Left lung (tissue), 10 donors: ENCODE measurements around the gene LSM6. TPM values are rescaled to one million over a fixed set of nuclear protein-coding genes. Genes with fewer than 3 reads are reported as not detected.

Experiments
- ATAC-seq: fragments of 200-7000 bp; cut with Tn5 transposase; one replicate; pipeline ENCODE4 v1.9.1; 2020; ENCODE audit warnings: moderate library complexity
- DNase-seq, 4 donors: peaks; one replicate each; pipeline ENCODE4 v3.0.0-alpha.2; 2013 to 2020
- H3K27ac ChIP-seq, 2 donors: fragments of 200-600 bp; sonication (generic) in 1 of 2; one replicate each; pipeline versions ENCODE4 v1.5.0 to v1.8.0; 2020 to 2021
- H3K27me3 ChIP-seq, 2 donors: fragments of 200-600 bp; sonication (generic) in 1 of 2; one replicate each; pipeline versions ENCODE4 v1.5.0 to v1.8.0; 2020 to 2021
- H3K36me3 ChIP-seq, 2 donors: fragments of 200-600 bp; sonication (generic) in 1 of 2; one replicate each; pipeline versions ENCODE4 v1.5.0 to v1.8.0; 2020 to 2021
- H3K4me1 ChIP-seq, 2 donors: fragments of 200-600 bp; one replicate each; pipeline ENCODE4 v1.8.0; 2021
- H3K4me3 ChIP-seq, 2 donors: fragments of 200-600 bp; sonication (generic) in 1 of 2; one replicate each; pipeline versions ENCODE4 v1.5.0 to v1.8.0; 2020 to 2021; ENCODE audit warnings: mild to moderate bottlenecking in 1 of 2
- H3K9me3 ChIP-seq, 2 donors: fragments of 200-600 bp; sonication (generic) in 1 of 2; one replicate each; pipeline versions ENCODE4 v1.5.0 to v1.8.0; 2020 to 2021
- intact Hi-C, 2 donors: fragments of 100-400 bp; cut with DNase I; formaldehyde crosslinking; loops; one replicate each; pipeline versions ENCODE4 v1.11.2 to v1.14.2; 2022
- polyA plus RNA-seq, 6 donors: library from polyadenylated mRNA; unstranded; fragments of 120-200 nt; gene quantifications; one replicate each; pipeline ENCODE4 v1.2.1, GENCODE V29; 2013; ENCODE audit not compliant: insufficient read length in 6 of 6
- total RNA-seq, 2 donors: library from RNA; stranded (reverse); fragmentation: NEBNext Ultra II Directional; extraction: Animal tissue kit (Norgen Biotek cat#: 25700); gene quantifications; one replicate each; pipeline ENCODE4 v1.2.1, GENCODE V29; 2021
- TF ChIP-seq, protein P1 (sequence below), 2 donors: fragments of 200-600 bp; sonication (generic) in 1 of 2; IDR thresholded peaks; one replicate each; pipeline versions ENCODE4 v1.5.0 to v1.8.0; 2021; ENCODE audit warnings: antibody characterized with exemption in 2 of 2
- donor health status: DM: no; HTN: yes; CAD: no.
- donor health status: DM: no; HTN: no; CAD: no.

LSM6 gene
- total and polyA plus RNA-seq, 8 donors: 21.8 to 68.4 (median 62.2) TPM

GRCh38 chr4:146182443-146182842, 6.9 kb downstream of the LSM6 start:
- ATAC-seq (no peak), DNase-seq (no peak)
- Histone ChIP-seq H3K9me3 (no peaks in the 10 kb centered on the region), H3K27me3 (no peaks in the 10 kb centered on the region), H3K36me3 (peaks cover 0 to 44% of the 10 kb centered on the region in 2 donors), H3K27ac (no peak overlapping the region), H3K4me3 (no peak overlapping the region), H3K4me1 (peaks cover 0 to 32% of the 10 kb centered on the region in 2 donors)
- TF ChIP-seq, protein P1, sequence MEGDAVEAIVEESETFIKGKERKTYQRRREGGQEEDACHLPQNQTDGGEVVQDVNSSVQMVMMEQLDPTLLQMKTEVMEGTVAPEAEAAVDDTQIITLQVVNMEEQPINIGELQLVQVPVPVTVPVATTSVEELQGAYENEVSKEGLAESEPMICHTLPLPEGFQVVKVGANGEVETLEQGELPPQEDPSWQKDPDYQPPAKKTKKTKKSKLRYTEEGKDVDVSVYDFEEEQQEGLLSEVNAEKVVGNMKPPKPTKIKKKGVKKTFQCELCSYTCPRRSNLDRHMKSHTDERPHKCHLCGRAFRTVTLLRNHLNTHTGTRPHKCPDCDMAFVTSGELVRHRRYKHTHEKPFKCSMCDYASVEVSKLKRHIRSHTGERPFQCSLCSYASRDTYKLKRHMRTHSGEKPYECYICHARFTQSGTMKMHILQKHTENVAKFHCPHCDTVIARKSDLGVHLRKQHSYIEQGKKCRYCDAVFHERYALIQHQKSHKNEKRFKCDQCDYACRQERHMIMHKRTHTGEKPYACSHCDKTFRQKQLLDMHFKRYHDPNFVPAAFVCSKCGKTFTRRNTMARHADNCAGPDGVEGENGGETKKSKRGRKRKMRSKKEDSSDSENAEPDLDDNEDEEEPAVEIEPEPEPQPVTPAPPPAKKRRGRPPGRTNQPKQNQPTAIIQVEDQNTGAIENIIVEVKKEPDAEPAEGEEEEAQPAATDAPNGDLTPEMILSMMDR (IDR thresholded peaks at IDR 0.05): no peak
- intact Hi-C loops: no loop called here

- Histone ChIP-seq H3K27me3 (no peaks in the 10 kb centered on the region), H3K36me3 (peaks cover 0 to 52% of the 10 kb centered on the region in 2 donors), H3K9me3 (no peaks in the 10 kb centered on the region), H3K4me1 (peaks cover 0 to 25% of the 10 kb centered on the region in 2 donors), H3K27ac (no peak overlapping the region), H3K4me3 (no peak overlapping the region)
- TF ChIP-seq, protein P1 (IDR thresholded peaks at IDR 0.05): no peak
- DNase-seq (no peak), ATAC-seq (no peak)
- intact Hi-C loops: no loop called here
Measured at GRCh38 chr4:146183209-146183608, 7.7 kb downstream of the LSM6 start.

DNA sequence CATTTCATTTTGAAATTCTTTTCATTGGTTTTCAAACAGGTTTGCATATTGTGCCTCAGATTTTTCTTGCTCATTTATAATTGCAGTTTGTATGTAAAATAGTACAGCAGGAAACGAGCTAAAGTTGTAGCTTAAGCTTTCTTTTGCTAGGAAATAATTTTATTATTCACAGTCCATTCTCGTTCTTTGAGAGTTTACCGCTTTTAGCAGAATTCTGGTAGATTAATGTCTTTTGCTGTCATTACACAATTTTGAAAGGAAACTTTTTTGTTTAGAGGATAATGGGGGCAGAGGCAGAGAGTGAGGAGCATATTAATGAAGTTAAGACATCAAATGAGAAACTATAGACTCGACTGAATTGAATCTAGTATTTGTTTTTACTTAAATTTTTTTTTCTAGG, 10.5 kb downstream of the LSM6 start:
- TF ChIP-seq, protein P1 (IDR thresholded peaks at IDR 0.05): no peak
- intact Hi-C loops: no loop called here
- no peak for DNase-seq
- no peak for ATAC-seq
- H3K4me3 ChIP-seq: no peak overlapping the region
- no peak overlapping the region for H3K27ac ChIP-seq
- H3K4me1 ChIP-seq: peaks cover 0 to 4% of the 10 kb centered on the region in 2 donors
- H3K27me3 ChIP-seq: no peaks in the 10 kb centered on the region
- peaks cover 0 to 80% of the 10 kb centered on the region in 2 donors for H3K36me3 ChIP-seq
- H3K9me3 ChIP-seq: no peaks in the 10 kb centered on the region

- Histone ChIP-seq H3K9me3 (no peaks in the 10 kb centered on the region), H3K27me3 (no peaks in the 10 kb centered on the region), H3K27ac (no peak overlapping the region), H3K4me3 (no peak overlapping the region), H3K4me1 (peaks cover 0 to 4% of the 10 kb centered on the region in 2 donors), H3K36me3 (peaks cover 0 to 85% of the 10 kb centered on the region in 2 donors)
- TF ChIP-seq, protein P1 (IDR thresholded peaks at IDR 0.05): no peak
- DNase-seq: no peak
- intact Hi-C loops: no loop called here
- ATAC-seq: no peak
Measured at GRCh38 chr4:146186596-146186995, 11.1 kb downstream of the LSM6 start.

- peaks cover 0 to 4% of the 10 kb centered on the region in 2 donors for H3K4me1 ChIP-seq
- H3K27ac ChIP-seq: no peak overlapping the region
- H3K27me3 ChIP-seq: no peaks in the 10 kb centered on the region
- TF ChIP-seq, protein P1 (IDR thresholded peaks at IDR 0.05): no peak
- no peak for ATAC-seq
- no peaks in the 10 kb centered on the region for H3K9me3 ChIP-seq
- intact Hi-C loops: no loop called here
- H3K36me3 ChIP-seq: peaks cover 0 to 61% of the 10 kb centered on the region in 2 donors
- H3K4me3 ChIP-seq: no peak overlapping the region
- no peak for DNase-seq
Measured at GRCh38 chr4:146190456-146190855, 14.9 kb downstream of the LSM6 start.
